HG02588 (cell line): ENCODE measurements around the gene CAMK4.

ENCODE experiments used
- ATAC-seq: cut with Tn5 transposase; IDR thresholded peaks from one replicate; pipeline ENCODE4 v1.9.1; 2021; ENCODE audit warnings: mild to moderate bottlenecking, moderate library complexity; ENCODE audit not compliant: unreplicated experiment

The CAMK4 gene

GRCh38 chr5:111229221-111229835 is 5.1 kb downstream of the CAMK4 start:
- ATAC-seq = no peak

GRCh38 chr5:111229871-111230810 is 6.0 kb downstream of the CAMK4 start:
- no peak for ATAC-seq

GRCh38 chr5:111231119-111231518 is 6.9 kb downstream of the CAMK4 start:
- no peak for ATAC-seq

GRCh38 chr5:111232311-111233051 is 8.3 kb downstream of the CAMK4 start:
- ATAC-seq = no peak

- no peak for ATAC-seq
Observed at GRCh38 chr5:111233052-111233374, 8.8 kb downstream of the CAMK4 start.

GRCh38 chr5:111234125-111234524 is 9.9 kb downstream of the CAMK4 start:
- no peak for ATAC-seq

GRCh38 chr5:111235635-111236034 is 11.5 kb downstream of the CAMK4 start:
- ATAC-seq = no peak

GRCh38 chr5:111236348-111236747 is 12.2 kb downstream of the CAMK4 start:
- ATAC-seq = no peak

- ATAC-seq = no peak
Observed at GRCh38 chr5:111236995-111237394, 12.8 kb downstream of the CAMK4 start.

GRCh38 chr5:111237470-111237869 is 13.3 kb downstream of the CAMK4 start:
- ATAC-seq = no peak

GRCh38 chr5:111238431-111239225 is 14.4 kb downstream of the CAMK4 start:
- ATAC-seq = no peak

GRCh38 chr5:111241696-111242095 is 17.5 kb downstream of the CAMK4 start:
- no peak for ATAC-seq

GRCh38 chr5:111242606-111243005 is 18.4 kb downstream of the CAMK4 start:
- no peak for ATAC-seq

GRCh38 chr5:111243318-111243717 is 19.1 kb downstream of the CAMK4 start:
- no peak for ATAC-seq

GRCh38 chr5:111245654-111246053 is 21.5 kb downstream of the CAMK4 start:
- ATAC-seq = no peak

GRCh38 chr5:111246459-111246858 is 22.3 kb downstream of the CAMK4 start:
- no peak for ATAC-seq

GRCh38 chr5:111248571-111248970 is 24.4 kb downstream of the CAMK4 start:
- no peak for ATAC-seq

GRCh38 chr5:111251921-111252320 is 27.7 kb downstream of the CAMK4 start:
- ATAC-seq = no peak

GRCh38 chr5:111252799-111253545 is 28.8 kb downstream of the CAMK4 start:
- peak; percentile 64 for ATAC-seq

- peak; percentile 87 for ATAC-seq
Observed at GRCh38 chr5:111254613-111255012, 30.4 kb downstream of the CAMK4 start.
